CD4-positive, alpha-beta T cell treated with Interleukin-21 for 1 hour (primary cell): ENCODE data around the gene TIMM22.
"Not testable (repeated sequence)": the region's sequence is repeated elsewhere in the genome, so short reads cannot be mapped to it uniquely, and the experiment has no call there.

ENCODE experiments used
- DNase-seq: peaks from one replicate; pipeline ENCODE4 v3.0.0-alpha.2; 2020

Gene TIMM22

DNA sequence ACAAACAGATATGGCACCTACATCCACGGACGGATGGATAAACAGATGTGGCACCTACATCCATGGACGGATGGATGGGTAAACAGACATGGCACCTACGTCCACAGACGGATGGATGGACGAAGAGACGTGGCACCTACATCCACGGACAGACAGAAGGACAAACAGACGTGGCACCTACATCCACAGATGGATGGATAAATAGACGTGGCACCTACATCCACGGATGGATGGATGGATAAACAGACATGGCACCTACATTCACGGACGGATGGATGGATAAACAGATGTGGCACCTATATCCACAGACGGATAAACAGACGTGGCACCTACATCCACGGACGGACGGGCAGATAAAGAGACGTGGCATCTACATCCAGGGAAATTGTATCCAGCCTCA lies 45.6 kb downstream of the TIMM22 start:
- DNase-seq = no peak

GRCh38 chr17:1043601-1044251 lies 46.8 kb downstream of the TIMM22 start:
- DNase-seq = no peak

- DNase-seq = not testable (repeated sequence)
Observed at GRCh38 chr17:1044387-1045009, 47.6 kb downstream of the TIMM22 start.

DNA sequence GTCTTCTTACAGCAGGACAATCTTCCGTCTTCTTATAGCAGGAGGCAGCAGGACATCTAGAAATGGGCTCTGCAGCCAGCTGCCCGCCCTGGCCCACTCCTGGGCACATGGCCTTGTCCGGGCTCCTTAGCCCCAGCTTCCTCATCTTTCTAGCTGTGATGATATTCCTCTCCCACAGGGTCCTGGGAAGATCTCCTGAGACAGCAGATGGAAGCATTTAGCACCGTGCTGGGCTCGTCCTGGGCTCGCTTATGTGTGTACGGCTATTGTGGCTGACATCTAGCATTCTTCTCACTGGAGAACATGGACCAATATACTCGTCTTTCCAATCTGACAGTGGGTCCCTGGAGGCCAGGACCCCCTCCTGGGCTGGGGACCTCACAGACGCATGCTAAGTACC lies 48.5 kb downstream of the TIMM22 start:
- DNase-seq = no peak

DNA sequence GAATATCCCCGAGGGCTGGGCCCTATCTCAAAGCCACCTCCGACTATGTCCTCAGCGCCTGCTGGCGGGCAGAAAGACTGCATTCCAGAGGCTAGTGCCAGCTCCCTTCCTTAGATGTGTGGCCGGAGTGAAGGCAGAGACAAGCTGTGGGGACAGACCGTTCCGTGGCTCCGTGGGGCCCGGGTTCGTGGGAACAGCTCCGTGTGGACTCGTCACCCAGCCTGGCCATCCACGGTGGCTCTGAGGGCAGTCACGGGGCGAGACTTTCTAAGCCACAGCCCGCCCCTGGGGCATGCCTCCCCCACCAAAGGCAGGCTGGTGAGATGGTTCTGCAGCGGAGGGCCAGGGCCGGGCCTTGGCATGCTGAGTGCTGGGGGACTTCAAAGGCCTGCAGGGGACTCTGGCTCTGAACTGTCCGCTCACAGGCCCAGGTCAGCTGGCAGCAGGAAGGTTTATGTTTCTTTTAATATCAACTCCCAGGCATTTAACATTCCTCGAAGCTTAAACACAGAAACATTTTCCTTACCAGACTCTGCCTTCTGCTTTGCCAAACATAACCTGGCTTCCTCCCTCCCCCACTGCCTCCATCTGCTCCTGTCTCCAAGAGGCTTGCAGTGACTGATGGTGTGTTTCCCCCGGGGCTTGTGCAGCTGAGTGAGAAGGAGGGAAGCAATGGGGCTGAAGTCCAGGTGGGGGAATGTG lies 50.4 kb downstream of the TIMM22 start:
- DNase-seq = no peak

DNA sequence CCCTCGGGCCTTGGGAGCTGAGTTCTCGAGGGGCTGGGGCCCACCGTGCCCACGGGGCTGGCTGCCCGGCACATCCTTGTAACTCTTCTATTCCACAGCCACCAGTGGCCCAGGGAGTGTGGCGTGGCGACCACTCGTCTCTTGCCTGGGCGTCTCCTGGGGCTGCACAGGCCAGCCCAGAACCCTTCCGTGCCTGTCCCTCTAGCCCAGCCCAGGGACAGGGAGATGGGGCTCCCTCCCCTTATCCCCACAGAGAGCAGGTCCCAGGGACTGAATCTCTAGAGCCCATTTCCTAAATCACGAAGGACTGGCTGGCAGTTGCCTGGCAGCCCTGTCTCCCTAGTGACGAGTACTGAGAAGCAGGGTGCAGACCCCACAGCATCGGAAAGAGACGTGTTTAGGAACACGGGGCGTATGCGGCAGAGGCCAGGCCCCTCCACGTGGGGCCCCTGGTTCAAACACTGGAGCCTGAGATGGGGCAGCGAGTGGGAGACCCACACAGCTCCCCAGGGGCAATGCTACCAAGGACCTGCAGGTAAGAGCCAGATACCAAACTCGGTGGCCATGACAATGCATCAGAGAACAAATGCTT lies 51.0 kb downstream of the TIMM22 start:
- DNase-seq = no peak

GRCh38 chr17:1048516-1049115 lies 51.7 kb downstream of the TIMM22 start:
- DNase-seq = not testable (repeated sequence)

DNA sequence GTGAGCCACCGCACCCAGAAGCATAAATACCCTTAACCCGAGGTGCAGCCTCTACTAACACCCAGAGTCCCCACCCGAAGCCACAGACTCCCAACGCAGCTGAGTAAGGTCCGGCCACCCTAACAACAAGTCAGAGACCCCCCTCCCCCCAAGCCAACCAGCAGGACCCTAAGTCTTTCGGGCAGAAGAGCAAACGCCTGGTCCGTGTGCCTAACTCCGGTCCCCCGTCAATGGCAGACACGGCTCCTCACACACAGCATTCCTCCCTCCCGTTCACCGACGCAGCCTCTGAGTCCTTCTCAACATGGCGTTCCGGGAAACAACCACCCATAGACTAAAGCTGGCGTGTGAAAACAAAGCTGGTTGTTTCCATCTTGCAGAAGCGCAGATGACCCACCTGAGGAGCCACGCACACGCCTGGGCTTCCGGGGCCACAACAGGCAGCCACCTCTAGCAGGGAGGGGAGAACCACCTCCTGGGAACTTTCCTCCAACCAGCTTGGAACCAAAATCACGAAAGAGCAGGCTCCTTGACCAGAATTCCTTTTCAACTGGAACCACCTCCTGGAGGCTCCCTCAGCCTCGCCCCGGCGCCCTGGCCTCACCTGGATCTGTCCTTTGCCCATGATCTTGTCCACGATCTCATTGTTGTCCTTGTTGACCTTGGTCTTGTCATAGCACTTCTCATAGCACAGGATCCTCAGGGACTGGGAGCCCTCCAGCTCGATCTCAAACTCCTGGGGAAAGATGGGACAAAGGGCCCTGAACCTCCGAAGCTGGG lies 52.7 kb downstream of the TIMM22 start:
- no peak for DNase-seq

DNA sequence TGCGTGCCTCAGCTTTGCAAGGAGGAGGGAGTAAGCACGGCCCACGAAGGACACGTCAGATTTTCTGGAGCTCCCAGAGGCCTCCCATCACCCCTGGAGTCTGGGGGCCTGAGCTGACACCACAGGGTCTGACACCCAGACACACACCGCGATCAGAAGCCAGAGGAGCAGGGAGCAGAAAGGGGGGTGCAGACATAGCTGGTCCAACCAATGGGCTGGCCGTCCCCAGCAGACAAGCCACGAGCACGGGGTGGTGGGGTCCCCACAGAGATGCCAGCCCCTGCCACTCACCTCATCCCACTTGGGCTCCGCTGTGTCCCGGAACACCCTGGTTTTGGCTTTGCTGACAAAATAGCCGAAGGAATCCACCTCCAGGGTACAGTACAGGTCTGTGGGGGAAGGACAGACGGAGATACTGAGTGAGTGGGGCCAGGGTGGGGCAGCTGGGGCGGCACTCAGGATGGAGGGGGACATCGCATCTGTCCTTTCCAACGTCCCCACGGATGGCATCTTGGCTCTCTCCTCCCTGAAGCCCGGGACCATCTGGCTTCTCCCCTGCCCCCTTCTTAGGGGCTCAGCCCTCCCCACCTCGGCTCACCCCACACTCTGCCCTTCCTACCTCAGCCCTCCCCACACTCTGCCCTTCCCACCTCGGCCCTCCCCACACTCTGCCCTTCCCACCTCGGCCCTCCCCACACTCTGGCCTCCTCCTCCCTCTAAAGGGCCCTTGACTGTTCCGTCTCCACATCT lies 53.5 kb downstream of the TIMM22 start:
- DNase-seq = no peak

GRCh38 chr17:1050996-1051925 lies 54.3 kb downstream of the TIMM22 start:
- no peak for DNase-seq
